Upper lobe of right lung (tissue), 1 donor: Measurements from ENCODE around the gene TMEM132E. TPM values are rescaled to one million over a fixed set of nuclear protein-coding genes. Genes with fewer than 3 reads are reported as not detected.

ENCODE experiments used
- ATAC-seq: fragments of 200-7000 bp; cut with Tn5 transposase; one replicate; pipeline ENCODE4 v1.9.1; 2020; ENCODE audit warnings: mild to moderate bottlenecking, moderate library complexity
- DNase-seq: peaks from one replicate; pipeline ENCODE4 v3.0.0-alpha.2; 2020
- H3K27ac ChIP-seq: fragments of 200-600 bp; one replicate; pipeline ENCODE4 v1.8.0; 2022
- H3K27me3 ChIP-seq: fragments of 200-600 bp; one replicate; pipeline ENCODE4 v1.8.0; 2022; ENCODE audit warnings: mild to moderate bottlenecking
- H3K36me3 ChIP-seq: fragments of 200-600 bp; one replicate; pipeline ENCODE4 v1.8.0; 2022
- H3K4me1 ChIP-seq: fragments of 200-600 bp; one replicate; pipeline ENCODE4 v1.8.0; 2022
- H3K4me3 ChIP-seq: fragments of 200-600 bp; one replicate; pipeline ENCODE4 v1.8.0; 2022; ENCODE audit warnings: mild to moderate bottlenecking
- H3K9me3 ChIP-seq: fragments of 200-600 bp; one replicate; pipeline ENCODE4 v1.8.0; 2022
- CTCF ChIP-seq: fragments of 200-600 bp; IDR thresholded peaks from one replicate; pipeline ENCODE4 v1.8.0; 2022; ENCODE audit warnings: antibody characterized with exemption
- intact Hi-C: fragments of 100-400 bp; cut with DNase I; formaldehyde crosslinking; loops from one replicate; pipeline ENCODE4 v1.11.0; 2022
- total RNA-seq: library from RNA; stranded (reverse); fragmentation: NEBNext Ultra II Directional; extraction: Animal tissue kit (Norgen Biotek cat#: 25700); gene quantifications from one replicate; pipeline ENCODE4 v1.2.1, GENCODE V29; 2021
- donor health status: DM: no; HTN: yes; CAD: no; lungs with severe emphysema.

Gene TMEM132E
- total RNA-seq, 1 donor from 2014 or later, result 0.23 TPM

GRCh38 chr17:34539881-34540280 lies 39.5 kb upstream of the TMEM132E start:
- ATAC-seq, result no peak
- H3K36me3 ChIP-seq, result no peaks in the 10 kb centered on the region
- DNase-seq, result no peak
- intact Hi-C loops, result no loop called here
- no peak for TF ChIP-seq CTCF
- H3K4me3 ChIP-seq, result no peak overlapping the region
- no peaks in the 10 kb centered on the region for H3K4me1 ChIP-seq
- H3K27ac ChIP-seq, result no peak overlapping the region
- peaks cover 37% of the 10 kb centered on the region for H3K27me3 ChIP-seq
- H3K9me3 ChIP-seq, result no peaks in the 10 kb centered on the region

- H3K4me1 ChIP-seq, result no peaks in the 10 kb centered on the region
- no peak overlapping the region for H3K27ac ChIP-seq
- H3K4me3 ChIP-seq, result no peak overlapping the region
- intact Hi-C loops, result no loop called here
- H3K27me3 ChIP-seq, result peaks cover 27% of the 10 kb centered on the region
- no peaks in the 10 kb centered on the region for H3K9me3 ChIP-seq
- DNase-seq (no peak), ATAC-seq (peak; percentile 78)
- peak; percentile 85 for TF ChIP-seq CTCF
- H3K36me3 ChIP-seq, result no peaks in the 10 kb centered on the region
Measured at GRCh38 chr17:34542700-34543336, 36.6 kb upstream of the TMEM132E start.

- peaks cover 11% of the 10 kb centered on the region for H3K27me3 ChIP-seq
- ATAC-seq (no peak), DNase-seq (no peak)
- H3K27ac ChIP-seq, result no peak overlapping the region
- H3K4me3 ChIP-seq, result no peak overlapping the region
- no peaks in the 10 kb centered on the region for H3K36me3 ChIP-seq
- no peaks in the 10 kb centered on the region for H3K9me3 ChIP-seq
- no peak for TF ChIP-seq CTCF
- H3K4me1 ChIP-seq, result no peaks in the 10 kb centered on the region
- intact Hi-C loops, result no loop called here
Measured at GRCh38 chr17:34547453-34548063, 31.8 kb upstream of the TMEM132E start.

GRCh38 chr17:34549966-34550365 lies 29.4 kb upstream of the TMEM132E start:
- Histone ChIP-seq H3K9me3 (no peaks in the 10 kb centered on the region), H3K4me3 (no peak overlapping the region), H3K36me3 (no peaks in the 10 kb centered on the region), H3K4me1 (no peaks in the 10 kb centered on the region), H3K27ac (no peak overlapping the region), H3K27me3 (peaks cover 3% of the 10 kb centered on the region)
- DNase-seq (no peak), ATAC-seq (peak; percentile 35)
- intact Hi-C loops, result no loop called here
- TF ChIP-seq CTCF, result no peak

GRCh38 chr17:34553907-34554306 lies 25.5 kb upstream of the TMEM132E start:
- intact Hi-C loops, result no loop called here
- DNase-seq (no peak), ATAC-seq (no peak)
- Histone ChIP-seq H3K4me1 (no peaks in the 10 kb centered on the region), H3K4me3 (no peak overlapping the region), H3K36me3 (no peaks in the 10 kb centered on the region), H3K27me3 (peaks cover 15% of the 10 kb centered on the region), H3K27ac (no peak overlapping the region), H3K9me3 (no peaks in the 10 kb centered on the region)
- TF ChIP-seq CTCF, result no peak
